IPS DF 4.7 (cell line): Measurements from ENCODE around the gene QRFP.

Experiments
- DNase-seq: peaks from one replicate; pipeline ENCODE4 v3.0.0-alpha.2; 2013; ENCODE audit warnings: low spot score; ENCODE audit errors: extremely low read depth

QRFP gene

DNA sequence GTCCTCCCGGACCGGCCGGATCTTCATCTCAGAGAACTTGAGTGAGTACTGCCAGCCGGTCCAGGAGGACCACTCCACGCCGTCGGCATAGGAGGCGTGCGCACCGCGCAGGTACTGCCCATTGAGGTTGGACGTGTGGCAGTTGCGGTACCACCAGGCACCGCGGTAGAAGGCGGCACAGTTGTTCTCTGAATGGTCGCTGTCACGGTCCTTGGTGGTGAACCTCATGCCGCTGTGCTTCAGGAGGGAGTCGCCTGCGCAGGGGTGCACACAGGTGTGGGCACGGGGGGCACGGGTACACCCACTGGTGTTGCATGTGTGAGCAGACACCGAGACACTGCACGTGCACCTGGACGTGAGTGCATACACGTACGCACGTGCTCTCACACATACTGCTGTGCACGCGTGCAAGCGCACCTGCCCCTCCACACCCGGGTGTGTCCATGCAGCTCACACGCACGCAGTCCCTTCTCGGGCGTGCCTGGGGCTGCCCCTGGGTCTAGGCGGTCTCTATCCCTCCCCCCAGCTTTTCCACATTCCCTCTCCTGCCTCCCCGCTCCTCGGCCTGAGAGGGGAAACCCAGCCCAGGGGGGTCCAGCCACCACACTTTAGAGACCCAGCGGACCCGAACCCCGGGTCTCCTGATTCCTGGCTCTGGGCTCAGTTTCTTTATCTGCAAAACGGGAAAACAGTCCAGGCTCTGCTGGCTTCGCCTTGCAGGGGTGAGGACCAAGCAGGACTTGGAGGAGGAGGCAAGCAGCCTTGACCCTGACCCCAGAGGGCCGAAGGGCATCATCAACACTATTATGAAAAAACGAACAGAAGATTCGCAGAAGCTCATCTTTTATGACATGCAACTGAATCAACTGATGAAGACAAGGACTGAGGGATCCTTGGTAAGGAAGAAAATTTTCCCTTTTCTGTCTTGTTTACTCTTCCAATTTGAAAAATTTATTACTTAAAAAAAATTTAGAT is 7.7 kb upstream of the QRFP start:
- no peak for DNase-seq

DNA sequence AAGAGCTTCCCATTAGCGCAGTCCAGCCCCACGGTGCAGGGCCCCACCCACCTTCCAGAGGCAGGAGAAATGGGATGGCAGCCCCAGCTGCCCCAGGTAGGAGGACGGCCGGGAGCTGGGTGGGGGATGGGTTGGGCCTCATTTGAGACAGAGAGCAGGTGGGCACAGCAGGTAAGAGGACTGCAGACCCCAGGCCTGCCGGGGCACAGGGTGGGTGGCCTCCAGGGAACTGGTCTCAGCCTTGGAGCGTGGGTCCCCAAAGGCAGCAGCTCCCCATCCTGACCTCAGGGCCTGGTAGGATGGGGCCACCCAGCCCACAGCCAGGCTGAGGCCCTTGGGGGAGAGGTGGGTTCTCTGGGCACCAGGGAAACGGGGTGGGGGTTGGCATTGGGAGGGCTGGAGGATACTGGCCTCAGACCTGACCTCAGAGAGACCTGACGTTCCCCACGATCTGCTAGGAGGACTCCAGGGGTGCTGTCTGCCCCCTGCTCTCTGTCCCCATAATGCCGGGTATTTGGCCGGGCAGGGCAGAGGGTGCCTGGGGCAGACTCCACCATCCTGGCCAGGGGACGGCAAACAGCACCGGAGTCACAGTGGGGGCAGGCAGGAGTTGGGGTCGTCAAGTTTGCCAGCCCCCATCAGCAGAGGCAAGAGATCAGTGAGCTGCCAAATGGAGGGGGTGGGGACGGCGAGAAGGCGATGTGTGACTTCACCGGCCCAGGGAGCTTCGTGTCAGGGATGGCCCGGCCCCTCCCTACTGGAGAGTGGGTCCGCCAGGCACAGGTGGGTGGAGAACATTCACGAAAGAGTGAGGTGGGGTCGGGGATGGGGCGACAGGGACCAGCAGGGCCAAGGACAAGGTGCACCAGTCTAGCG is 6.8 kb upstream of the QRFP start:
- no peak for DNase-seq

GRCh38 chr9:130902204-130903185 is 5.9 kb upstream of the QRFP start:
- DNase-seq: no peak

DNA sequence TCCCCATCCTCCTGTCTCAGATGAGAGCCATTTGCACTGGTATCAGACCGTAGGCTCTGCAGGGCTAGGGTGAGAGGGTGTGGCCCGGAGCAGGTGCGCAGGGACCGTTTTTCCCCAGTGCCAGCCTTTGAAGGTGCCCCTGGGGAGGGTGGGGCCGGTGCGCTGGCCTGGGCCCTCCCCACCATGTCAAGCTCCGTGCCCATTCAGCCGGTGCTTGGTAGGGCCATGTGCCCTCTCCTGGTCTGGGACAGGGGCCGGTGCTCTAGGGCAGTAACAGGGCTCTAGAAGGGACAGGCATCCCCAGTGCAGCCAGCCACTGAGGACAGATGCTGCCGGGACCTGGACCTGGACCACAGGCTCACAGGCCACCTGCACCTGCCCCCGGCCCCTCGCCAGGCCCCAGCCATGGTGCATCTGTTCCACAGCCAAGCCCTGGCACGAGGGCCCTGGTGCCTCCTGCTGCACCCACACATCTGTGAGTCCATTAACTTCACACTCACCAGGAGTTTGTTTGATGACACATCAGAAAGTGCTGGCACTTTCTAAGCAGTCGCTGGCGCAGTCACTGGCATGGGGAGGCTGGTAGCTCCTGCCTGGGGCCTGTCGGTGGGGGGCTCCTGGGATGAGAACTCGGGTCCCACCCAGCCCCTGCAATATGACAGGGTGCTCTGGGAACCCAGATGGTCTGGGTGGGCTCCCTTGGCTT is 5.0 kb upstream of the QRFP start:
- DNase-seq: no peak

DNA sequence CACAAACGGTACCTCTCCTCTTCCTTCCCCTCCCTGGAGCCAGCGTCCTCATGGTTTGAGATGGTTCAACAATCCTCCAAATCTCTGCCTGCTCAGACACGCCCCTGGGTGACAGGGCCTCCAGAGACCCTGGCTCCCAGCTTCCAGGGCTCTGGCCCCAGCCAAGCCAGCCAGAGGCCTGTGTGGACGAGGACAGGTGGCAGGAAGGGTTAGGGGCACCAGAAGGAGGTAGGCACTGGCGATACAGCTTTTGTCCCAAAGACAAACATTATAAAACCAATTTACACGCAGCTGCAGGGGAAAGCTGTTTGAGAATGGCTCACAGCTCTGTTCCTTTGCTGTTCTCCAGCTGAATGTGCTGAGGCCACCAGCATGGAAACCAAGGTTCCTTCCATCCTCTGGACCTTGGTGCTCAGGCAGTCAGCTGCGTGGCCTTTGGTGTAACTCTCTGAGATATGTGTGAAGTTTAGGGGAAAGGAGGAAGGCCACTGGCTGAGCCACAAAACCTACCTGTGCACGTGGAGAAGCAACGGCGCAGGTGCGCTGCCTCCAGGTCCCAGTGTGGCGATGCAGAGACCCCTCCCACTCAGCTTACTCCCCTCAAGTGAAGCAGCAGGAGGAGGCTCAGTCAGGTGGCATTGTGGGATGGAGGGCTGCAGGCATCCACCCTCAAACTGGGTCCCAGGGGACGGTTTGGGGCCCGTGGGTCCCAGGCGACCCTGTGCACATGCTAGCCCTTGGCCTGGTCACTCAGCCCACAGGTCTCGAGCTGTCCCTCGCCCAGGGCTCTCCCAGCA is 4.3 kb upstream of the QRFP start:
- no peak for DNase-seq

DNA sequence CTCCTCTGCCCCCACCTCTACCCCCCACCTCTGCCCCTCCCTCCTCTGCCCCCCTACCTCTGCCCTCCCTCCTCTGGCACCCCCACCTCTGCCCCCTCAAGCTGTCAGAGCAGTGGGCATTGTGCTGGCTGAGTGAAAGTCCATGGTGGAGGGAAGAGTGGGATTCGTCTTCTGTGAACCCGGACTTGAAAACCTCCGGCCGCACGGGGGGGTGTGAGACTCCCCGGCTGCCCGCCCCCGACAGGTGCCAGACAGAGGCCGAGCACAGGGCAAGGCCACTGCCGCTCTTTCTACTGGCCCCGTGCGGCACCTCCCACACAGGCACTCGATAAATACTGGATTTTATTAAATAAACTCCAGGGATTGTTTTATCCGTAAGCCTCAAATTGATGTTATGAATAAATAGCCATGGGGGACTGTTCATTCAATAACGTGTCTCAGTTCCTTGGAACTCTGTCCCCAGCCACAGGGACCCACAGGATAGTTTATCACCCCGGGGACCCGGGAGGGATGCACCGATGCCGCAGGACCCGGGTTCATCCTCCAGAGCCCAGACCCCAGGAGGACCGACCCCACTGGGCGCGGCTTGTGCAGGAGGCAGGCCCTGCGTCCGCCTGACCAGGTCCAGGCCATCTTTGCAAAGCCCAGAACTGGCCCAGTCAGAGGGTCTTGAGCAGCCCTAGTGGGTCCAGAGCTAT is 2.6 kb upstream of the QRFP start:
- no peak for DNase-seq

- no peak for DNase-seq
These were observed 1.9 kb upstream of the QRFP start for GRCh38 chr9:130898552-130898852.

DNA sequence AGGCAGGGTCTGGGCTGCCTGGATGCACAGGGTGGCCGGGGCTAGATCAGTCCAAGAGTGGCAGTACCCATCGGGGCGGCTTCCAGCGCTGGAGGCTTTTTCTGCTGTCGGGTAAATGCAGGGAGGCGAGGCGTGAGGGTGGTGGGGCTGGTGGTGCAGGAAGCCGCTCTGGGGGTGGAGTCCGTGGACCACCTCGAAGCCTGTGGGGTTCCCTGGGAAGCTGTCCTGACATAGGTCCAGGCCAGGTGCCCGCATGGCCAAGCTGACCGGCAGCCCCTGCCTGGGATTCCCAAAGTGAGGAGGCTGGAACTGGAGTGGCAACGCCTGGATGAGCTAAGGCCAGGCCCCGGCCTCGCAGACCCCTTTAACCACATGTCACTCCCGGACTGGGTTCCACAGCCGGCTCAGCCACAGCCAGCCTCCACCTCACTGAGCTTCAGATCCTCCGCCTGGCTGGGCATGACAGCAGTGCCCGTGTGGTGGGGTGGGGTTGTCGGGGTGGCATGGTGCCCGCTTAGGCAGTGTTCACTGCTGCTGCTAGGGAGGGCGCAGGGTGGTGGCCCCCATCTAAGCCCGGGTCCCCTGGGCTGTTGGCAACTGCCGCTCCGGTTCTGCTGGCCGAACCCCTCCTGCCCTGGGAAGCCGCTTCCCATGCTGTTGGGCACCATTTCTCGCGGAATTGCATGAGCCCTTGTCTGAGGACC is 1.4 kb upstream of the QRFP start:
- DNase-seq: no peak

DNA sequence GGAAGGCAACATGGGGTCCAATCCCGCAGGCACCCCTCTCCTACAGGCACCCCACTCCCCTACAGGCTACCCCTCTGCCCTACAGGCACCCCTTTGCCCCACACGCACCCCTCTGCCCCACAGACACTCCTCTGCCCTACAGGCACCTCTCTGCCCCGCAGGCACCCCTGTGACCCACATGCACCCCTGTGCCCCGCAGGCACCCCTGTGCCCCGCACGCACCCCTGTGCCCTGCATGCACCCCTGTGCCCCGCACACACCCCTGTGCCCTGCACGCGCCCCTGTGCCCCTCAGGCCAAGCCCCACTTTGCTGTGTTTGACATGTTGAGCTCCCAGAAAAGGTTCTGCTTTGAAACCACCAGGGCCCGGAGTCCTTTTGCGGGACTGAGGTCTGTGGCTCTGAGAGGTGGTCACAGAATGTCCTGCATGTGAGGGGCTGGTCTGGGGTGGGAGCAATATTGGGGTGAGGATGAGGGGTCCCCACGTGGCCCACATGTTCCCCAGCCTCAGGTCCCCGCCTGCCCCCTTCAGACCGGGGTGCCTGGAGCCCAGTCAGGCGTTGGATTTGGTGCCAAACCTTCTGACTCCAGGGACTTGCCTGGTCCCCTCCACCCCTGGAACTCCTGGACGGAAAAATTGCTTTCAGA is 616 bp upstream of the QRFP start:
- no peak for DNase-seq

DNA sequence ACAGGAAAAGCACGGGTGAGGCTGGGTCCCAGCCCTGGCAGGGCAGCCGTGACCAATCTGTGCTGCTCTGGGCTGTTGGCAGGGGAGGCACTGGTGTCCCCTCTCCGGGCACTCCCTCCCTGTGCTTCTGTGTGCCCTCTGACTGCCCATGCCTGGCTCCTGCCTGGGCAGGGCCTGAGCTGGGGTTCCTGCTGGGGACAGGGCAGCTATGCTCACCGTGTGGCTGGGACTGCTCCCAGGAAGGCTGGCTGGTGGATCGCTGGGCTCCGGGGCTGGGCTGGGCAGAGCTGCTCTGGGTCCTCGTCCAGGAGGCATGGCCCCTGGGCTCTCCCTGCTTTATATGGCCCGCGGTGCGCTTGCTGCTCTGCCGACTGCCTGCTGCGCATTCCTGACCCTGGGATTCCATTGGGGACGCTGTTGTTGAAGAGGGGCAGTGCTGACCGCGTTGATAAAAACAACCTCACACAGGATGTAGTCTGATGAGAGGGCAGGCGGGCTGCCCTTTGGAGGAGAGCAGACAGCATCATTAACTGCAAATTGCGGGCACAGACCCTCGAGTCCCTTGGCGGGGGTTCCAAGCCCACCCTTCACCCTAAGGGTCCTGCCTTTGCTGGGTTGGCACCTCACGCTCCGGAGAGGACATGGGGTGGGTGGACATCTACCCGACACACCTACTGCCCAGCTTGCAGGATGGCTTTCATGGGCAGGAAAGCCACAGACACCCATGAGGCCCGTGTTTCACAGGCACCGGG is 955 bp downstream of the QRFP start:
- DNase-seq: no peak

DNA sequence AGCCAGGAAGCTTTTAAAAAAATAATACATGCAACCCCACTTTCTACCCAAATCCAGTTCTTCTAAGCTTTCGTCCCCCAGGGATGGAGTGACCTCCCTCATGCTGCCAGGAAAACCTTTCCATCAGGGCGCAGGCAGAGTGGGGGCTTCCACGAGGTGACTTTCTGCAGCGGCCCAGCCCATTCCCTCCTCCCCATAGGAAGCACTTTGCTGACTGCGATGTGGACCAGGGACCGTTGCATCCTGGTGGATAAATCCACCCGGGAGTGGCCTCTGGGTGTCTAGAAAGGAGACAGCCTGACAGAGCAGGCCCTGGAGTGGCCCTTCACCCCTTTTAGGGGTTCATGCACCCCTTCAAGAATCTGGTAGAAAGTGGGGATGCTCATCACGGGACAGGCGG is 1.6 kb downstream of the QRFP start:
- DNase-seq: no peak

- no peak for DNase-seq
These were observed 2.1 kb downstream of the QRFP start for GRCh38 chr9:130894546-130894945.

DNA sequence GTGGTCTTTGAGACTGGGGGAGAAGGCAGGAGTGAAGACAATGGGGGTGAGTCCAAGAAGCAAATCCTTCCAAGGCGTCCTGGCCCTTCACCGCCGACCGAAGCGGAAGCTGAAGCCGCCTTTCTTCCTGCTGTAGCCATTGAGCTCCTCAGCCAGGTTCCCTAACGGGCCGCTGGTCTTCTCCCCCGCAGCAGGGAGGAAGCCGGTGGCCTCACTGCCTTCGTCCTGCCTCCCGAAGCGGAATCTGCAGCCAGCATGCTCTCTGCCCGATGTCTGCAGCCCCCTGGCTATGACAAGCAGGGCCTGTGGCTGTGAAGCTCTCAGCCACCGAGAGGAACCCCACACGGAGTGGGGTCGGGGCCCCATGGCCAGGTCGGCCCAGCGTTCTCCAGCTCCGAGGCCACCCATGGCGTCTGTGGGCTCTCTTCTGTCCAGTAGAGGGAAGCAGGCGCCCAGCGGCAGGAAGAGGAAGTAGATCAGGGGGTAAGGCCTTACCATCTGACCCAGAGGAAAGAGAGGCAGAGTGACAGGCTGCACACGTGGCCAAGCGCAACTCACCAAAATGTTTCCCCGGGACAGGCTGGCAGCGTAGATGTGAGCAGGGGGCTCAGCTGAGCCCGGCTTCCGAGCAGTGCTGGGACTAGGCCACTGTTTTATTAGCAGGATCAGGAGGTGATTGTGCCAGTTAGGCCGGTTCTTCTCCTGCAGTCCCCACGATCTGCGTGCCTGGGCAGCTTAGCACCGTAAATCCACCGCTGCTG is 3.1 kb downstream of the QRFP start:
- DNase-seq: no peak

- DNase-seq: no peak
These were observed 3.9 kb downstream of the QRFP start for GRCh38 chr9:130892477-130893304.

DNA sequence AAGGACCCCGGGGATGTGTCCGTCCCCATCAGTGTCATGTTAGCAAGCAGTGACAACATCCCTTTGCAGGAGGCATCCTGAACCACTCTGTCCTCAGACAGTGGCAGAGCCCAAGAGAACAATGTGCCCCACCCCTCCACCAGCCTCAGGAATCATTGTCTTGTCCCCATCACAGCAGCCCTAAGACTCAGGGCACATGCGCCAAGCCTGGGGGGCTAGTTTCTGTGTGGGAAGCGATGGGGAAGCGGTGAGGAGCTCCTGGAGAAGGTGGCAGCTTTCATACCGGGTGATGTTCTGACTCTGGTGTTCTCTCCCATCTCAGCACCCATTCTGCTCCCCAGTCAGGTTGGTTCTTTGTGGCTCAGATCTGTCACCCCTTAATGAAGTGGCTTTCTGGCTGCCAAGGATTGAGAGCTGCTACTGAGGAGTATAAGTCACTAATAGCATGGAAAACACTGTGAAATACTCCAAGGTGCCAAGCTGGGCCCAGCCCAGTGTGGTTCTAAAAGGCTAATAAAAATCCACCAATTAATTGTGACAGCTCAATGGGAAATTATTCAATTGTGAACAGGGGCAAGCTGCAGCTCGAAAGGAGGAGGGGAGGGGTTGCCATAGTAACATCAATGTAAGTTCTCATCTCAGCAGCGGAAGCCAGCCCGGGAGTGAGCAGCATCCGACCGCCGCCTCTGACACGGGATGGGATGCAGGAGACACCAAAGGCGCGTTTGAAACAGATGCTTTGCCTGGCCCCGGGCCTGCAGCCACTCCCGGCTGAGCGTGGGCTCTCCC is 4.7 kb downstream of the QRFP start:
- DNase-seq: no peak
